K562 (cell line): ENCODE results near the gene PIWIL1. TPM values are rescaled to one million over a fixed set of nuclear protein-coding genes. Genes with fewer than 3 reads are reported as not detected.

Experiments used
- ATAC-seq: fragments of 200-7000 bp; cut with Tn5 transposase; 3 replicates; pipeline ENCODE4 v1.9.1; 2020; ENCODE audit warnings: moderate library complexity
- BruUV-seq: library from RNA; stranded (reverse); fragments of 400-500 nt; replicated peaks from 2 replicates; lab custom pipeline; 2021; lab: Mats Ljungman, UMichigan
- CTCF ChIA-PET: fragments of 300-600 bp; formaldehyde crosslinking; extraction: SDS; loops from one replicate; lab custom pipeline; 2021; ENCODE audit warnings: low intra/inter-chr PET ratio; lab: Yijun Ruan, JAX
- POLR2A ChIA-PET: fragments of 300-600, 350-650 bp; sonication (Branson Sonifier 250); formaldehyde crosslinking; extraction: SDS; loops from one replicate; lab custom pipeline; 2021; ENCODE audit warnings: antibody characterized with exemption, inconsistent platforms; lab: Yijun Ruan, JAX
- DNase-seq, 4 experiments: peaks; one replicate each; pipeline versions ENCODE4 v3.0.0 to v3.0.0-alpha.2; 2011 to 2018; ENCODE audit warnings: low spot score in 3 of 4, mixed read lengths in 3 of 4; ENCODE audit errors: extremely low read depth in 1 of 4
- FAIRE-seq: peaks from 2 replicates; lab custom pipeline; 2011; peaks lifted over from hg19 to GRCh38; lab: Jason Lieb, UNC
- H2AFZ ChIP-seq: 2 replicates; pipeline ENCODE4 v1.6.0; 2011; ENCODE audit warnings: low read depth, low read length, control low read depth, inconsistent platforms
- H3K27ac ChIP-seq: fragments of 200-600 bp; 3 replicates; pipeline ENCODE4 v1.8.0; 2011; ENCODE audit warnings: low read depth, mild to moderate bottlenecking, control low read depth, inconsistent platforms, low read length, moderate library complexity, mixed read lengths; ENCODE audit errors: extremely low read depth
- H3K27me3 ChIP-seq, 2 experiments: fragments of 300-600 bp in 1 of 2; 2 replicates in 1 of 2; 3 replicates in 1 of 2; pipeline versions ENCODE4 v1.6.0 to v1.8.0; 2011; ENCODE audit warnings: inconsistent platforms in 2 of 2, low read length in 2 of 2, mild to moderate bottlenecking in 1 of 2, mixed read lengths in 1 of 2, moderate library complexity in 1 of 2; ENCODE audit not compliant: control insufficient read depth in 2 of 2, insufficient read depth in 2 of 2
- H3K36me3 ChIP-seq: fragments of 300-600 bp; 3 replicates; pipeline ENCODE4 v1.8.0; 2011; ENCODE audit warnings: mild to moderate bottlenecking, low read length, inconsistent platforms; ENCODE audit not compliant: control insufficient read depth, insufficient read depth
- H3K4me1 ChIP-seq, 2 experiments: fragments of 200-600 bp in 1 of 2; replicated peaks in 1 of 2; 2 replicates in 1 of 2; 3 replicates in 1 of 2; pipeline versions ENCODE4 v1.5.1 to v1.8.0; 2011; ENCODE audit warnings: inconsistent platforms in 2 of 2, low read length in 2 of 2, mild to moderate bottlenecking in 1 of 2, mixed read lengths in 1 of 2, moderate library complexity in 1 of 2; ENCODE audit not compliant: control insufficient read depth in 2 of 2, insufficient read depth in 2 of 2
- H3K4me2 ChIP-seq: 2 replicates; pipeline ENCODE4 v1.6.1; 2011; ENCODE audit warnings: low read length, control low read depth, inconsistent platforms, mixed read lengths; ENCODE audit not compliant: insufficient read depth
- H3K4me3 ChIP-seq: fragments of 200-600 bp; sonication (generic), shearing (Covaris generic); 2 replicates; pipeline ENCODE4 v1.5.1; 2016; ENCODE audit warnings: control low read depth, inconsistent platforms
- H3K79me2 ChIP-seq: fragments of 200-600 bp; 3 replicates; pipeline ENCODE4 v1.8.0; 2011; ENCODE audit warnings: low read length, inconsistent platforms; ENCODE audit not compliant: control insufficient read depth, insufficient read depth
- H3K9ac ChIP-seq, 2 experiments: 2 replicates each; pipeline versions ENCODE4 v1.6.0 to v1.6.1; 2011; ENCODE audit warnings: low read depth in 2 of 2, low read length in 2 of 2, control low read depth in 1 of 2, inconsistent platforms in 1 of 2, mild to moderate bottlenecking in 1 of 2, mixed read lengths in 1 of 2; ENCODE audit not compliant: insufficient read depth in 1 of 2
- H3K9me1 ChIP-seq: one replicate; pipeline ENCODE4 v1.6.0; 2011; ENCODE audit warnings: inconsistent platforms, mild to moderate bottlenecking, low read length, moderate library complexity; ENCODE audit not compliant: control insufficient read depth, insufficient read depth
- H3K9me3 ChIP-seq: replicated peaks from 2 replicates; pipeline ENCODE4 v1.5.1; 2011; ENCODE audit warnings: low read depth, low read length, inconsistent platforms; ENCODE audit not compliant: control insufficient read depth, insufficient read depth
- H4K20me1 ChIP-seq: replicated peaks from 2 replicates; pipeline ENCODE4 v1.6.1; 2011; ENCODE audit warnings: low read length, inconsistent platforms, mixed read lengths; ENCODE audit not compliant: control insufficient read depth, insufficient read depth
- MIER1 ChIP-seq: fragments of 450-650 bp; IDR thresholded peaks from 2 replicates; pipeline ENCODE4 v1.6.1; 2016; ENCODE audit warnings: antibody characterized with exemption, mild to moderate bottlenecking, low read depth
- PPARD ChIP-seq: fragments of 250-450 bp; sonication (Bioruptor Pico); IDR thresholded peaks from 2 replicates; pipeline ENCODE4 v1.8.0; 2022; ENCODE audit warnings: inconsistent platforms, mild to moderate bottlenecking, moderate library complexity
- ZNF134 ChIP-seq: fragments of 250-450 bp; sonication (Bioruptor Pico); conservative IDR thresholded peaks from 2 replicates; pipeline ENCODE4 v1.4.0; 2020
- WGBS: fragments of 100-300 bp; shearing (Covaris generic); methylation state at CpG from one replicate; pipeline ENCODE4 v1.1.6; 2016; ENCODE audit warnings: low coverage, mixed read lengths; ENCODE audit not compliant: insufficient coverage; ENCODE audit errors: missing lambda C conversion rate; 5-methylcytosine and 5-hydroxymethylcytosine counted together
- in situ Hi-C: fragments of 300-500 bp; cut with MboI; formaldehyde crosslinking; loops from 4 replicates; pipeline ENCODE4 v1.15.0; 2018; ENCODE audit warnings: inconsistent platforms, mixed read lengths
- intact Hi-C: fragments of 100-400 bp; cut with micrococcal nuclease; formaldehyde crosslinking; loops from 2 replicates; pipeline ENCODE4 v1.14.2; 2022
- polyA plus RNA-seq, 8 experiments: library from polyadenylated mRNA; depleted of rRNA in 4 of 8; stranded (reverse) in 5 of 8; unstranded in 3 of 8; fragments of >200 nt; fragmentation: Nextera tagmentation in 2 of 8; fragmentation: Illumina TruSeq in 1 of 8; extraction: Ambion mirVana in 2 of 8; extraction: Trizol in 1 of 8; gene quantifications; 2 replicates each; pipeline versions ENCODE4 v1.2.1 to v1.2.3, GENCODE V29; 2011 to 2014; ENCODE audit warnings: inconsistent platforms in 1 of 8, missing spikeins in 1 of 8
- total RNA-seq, 7 experiments: library from RNA; depleted of rRNA in 6 of 7; stranded (reverse); fragments of >200 nt in 6 of 7; fragmentation: Illumina TruSeq in 2 of 7; extraction: Trizol in 2 of 7; gene quantifications; 2 replicates each; pipeline versions ENCODE4 v1.2.1 to v1.2.3, GENCODE V29; 2011 to 2021; ENCODE audit warnings: low replicate concordance in 1 of 7
- TF ChIP-seq, protein P1 (sequence below): fragments of 250-450 bp; sonication (Bioruptor Pico); IDR thresholded peaks from 2 replicates; pipeline ENCODE4 v1.5.0; 2021; ENCODE audit warnings: mild to moderate bottlenecking, borderline replicate concordance

The PIWIL1 gene
- total and polyA plus RNA-seq, 9 of the 15 experiments (the other 6 are each of a cell fraction or from before 2014, with no cell fraction given) = not detected

DNA sequence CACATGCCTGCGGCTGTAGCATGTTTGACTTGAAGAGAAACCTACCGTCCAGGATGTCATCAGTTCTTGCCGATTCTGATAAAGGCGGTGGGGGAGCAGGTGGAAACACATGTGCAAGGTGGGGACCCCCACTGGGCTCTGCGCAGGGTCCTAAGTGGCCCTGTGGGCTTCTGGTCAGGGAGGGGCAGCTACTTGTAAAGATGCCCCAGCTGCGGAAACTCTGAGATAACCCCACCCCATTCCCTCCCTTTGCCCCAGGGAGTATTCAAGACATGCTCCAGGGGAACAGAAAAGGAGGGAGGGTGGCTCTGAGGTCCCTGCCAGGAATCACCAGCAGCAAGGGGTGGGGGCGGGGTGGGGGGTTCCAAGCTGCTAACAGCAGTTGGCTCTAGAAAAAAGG lies 67.6 kb downstream of the PIWIL1 start:
- H3K36me3 ChIP-seq = no peaks in the 10 kb centered on the region
- DNase-seq = no peak
- 4% methylated on average over 6 of the region's 7 CpGs for WGBS
- H3K9me1 ChIP-seq = no peaks in the 10 kb centered on the region
- ATAC-seq = no peak
- H3K4me3 ChIP-seq = no peak overlapping the region
- no peak overlapping the region for H2AFZ ChIP-seq
- in situ Hi-C loops = no loop called here
- no peak overlapping the region for H3K4me2 ChIP-seq
- ChIA-PET CTCF (no interaction called here), POLR2A (interaction anchor here (0.6 kb wide), 1 partner anchor 753 kb away, joined by 3 read pairs; no protein-coding TSS in a partner anchor)
- intact Hi-C loops = loop anchor here (10.0 kb wide), 1 partner anchor 339 kb away; no protein-coding TSS in a partner anchor
- no peaks in the 10 kb centered on the region for H3K4me1 ChIP-seq
- no peak for TF ChIP-seq ZNF134 (CRISPR knock-in tag)
- TF ChIP-seq, protein P1, sequence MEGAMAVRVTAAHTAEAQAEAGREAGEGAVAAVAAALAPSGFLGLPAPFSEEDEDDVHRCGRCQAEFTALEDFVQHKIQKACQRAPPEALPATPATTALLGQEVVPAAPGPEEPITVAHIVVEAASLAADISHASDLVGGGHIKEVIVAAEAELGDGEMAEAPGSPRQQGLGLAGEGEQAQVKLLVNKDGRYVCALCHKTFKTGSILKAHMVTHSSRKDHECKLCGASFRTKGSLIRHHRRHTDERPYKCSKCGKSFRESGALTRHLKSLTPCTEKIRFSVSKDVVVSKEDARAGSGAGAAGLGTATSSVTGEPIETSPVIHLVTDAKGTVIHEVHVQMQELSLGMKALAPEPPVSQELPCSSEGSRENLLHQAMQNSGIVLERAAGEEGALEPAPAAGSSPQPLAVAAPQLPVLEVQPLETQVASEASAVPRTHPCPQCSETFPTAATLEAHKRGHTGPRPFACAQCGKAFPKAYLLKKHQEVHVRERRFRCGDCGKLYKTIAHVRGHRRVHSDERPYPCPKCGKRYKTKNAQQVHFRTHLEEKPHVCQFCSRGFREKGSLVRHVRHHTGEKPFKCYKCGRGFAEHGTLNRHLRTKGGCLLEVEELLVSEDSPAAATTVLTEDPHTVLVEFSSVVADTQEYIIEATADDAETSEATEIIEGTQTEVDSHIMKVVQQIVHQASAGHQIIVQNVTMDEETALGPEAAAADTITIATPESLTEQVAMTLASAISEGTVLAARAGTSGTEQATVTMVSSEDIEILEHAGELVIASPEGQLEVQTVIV (CRISPR knock-in tag) = no peak
- no peak for TF ChIP-seq MIER1
- no peak for TF ChIP-seq PPARD (CRISPR knock-in tag)
- H4K20me1 ChIP-seq = no peaks in the 10 kb centered on the region
- H3K27ac ChIP-seq = no peak overlapping the region
- peaks cover 11 to 49% of the 10 kb centered on the region in 2 experiments; a peak in 4 of 5 replicates for H3K27me3 ChIP-seq
- no TSS peak for BruUV-seq
- no peak for FAIRE-seq
- H3K9ac ChIP-seq = no peak overlapping the region
- H3K79me2 ChIP-seq = no peaks in the 10 kb centered on the region
- no peaks in the 10 kb centered on the region for H3K9me3 ChIP-seq
